SK-N-MC (cell line): ENCODE results near the gene MARCHF4.

Source experiments
- EZH2 ChIP-seq: fragments of 200-600 bp; sonication (generic); IDR thresholded peaks from one replicate; pipeline ENCODE4 v1.6.1; 2017; ENCODE audit warnings: antibody characterized with exemption
- FOXP2 ChIP-seq: optimal IDR thresholded peaks from 2 replicates; pipeline ENCODE3; 2011; ENCODE audit warnings: mild to moderate bottlenecking, moderate library complexity; ENCODE audit not compliant: insufficient read depth; ENCODE audit errors: extremely low read length, control extremely low read depth
- POLR2AphosphoS5 ChIP-seq: IDR thresholded peaks from 2 replicates; pipeline ENCODE4 v1.6.1; 2012; ENCODE audit warnings: mild to moderate bottlenecking, low read depth, low read length, borderline replicate concordance

- no peak for TF ChIP-seq EZH2
- no peak for TF ChIP-seq POLR2AphosphoS5
- TF ChIP-seq FOXP2 = no peak
Measured at GRCh38 chr2:216420367-216421101, 48.3 kb upstream of the MARCHF4 start.
